Tibial artery (tissue), 4 donors: ENCODE data around the gene PODNL1.
"Not testable (repeated sequence)": the region's sequence is repeated elsewhere in the genome, so short reads cannot be mapped to it uniquely, and the experiment has no call there.

Experiments used
- DNase-seq, 2 donors: peaks; one replicate each; pipeline ENCODE4 v3.0.0-alpha.2; 2019
- H3K27ac ChIP-seq, 2 donors: fragments of 200-600 bp; sonication (generic) in 1 of 2; 1 replicate in 1 of 2; 2 replicates in 1 of 2; pipeline ENCODE4 v1.5.1; 2018 to 2019; ENCODE audit warnings: mild to moderate bottlenecking in 1 of 2
- H3K27me3 ChIP-seq, 2 donors: fragments of 200-600 bp; sonication (generic) in 1 of 2; one replicate each; pipeline versions ENCODE4 v1.5.1 to v1.6.0; 2016 to 2019
- H3K36me3 ChIP-seq, 3 donors: fragments of 200-600 bp; sonication (generic) in 2 of 3; one replicate each; pipeline ENCODE4 v1.5.1; 2016 to 2019; ENCODE audit warnings: mild to moderate bottlenecking in 2 of 3
- H3K4me1 ChIP-seq, 4 donors: fragments of 200-600 bp; sonication (generic) in 2 of 4; 1 replicate in 3 of 4; 2 replicates in 1 of 4; pipeline ENCODE4 v1.5.1; 2016 to 2019
- H3K4me3 ChIP-seq, 2 donors: fragments of 200-600 bp; sonication (generic) in 1 of 2; 1 replicate in 1 of 2; 2 replicates in 1 of 2; pipeline ENCODE4 v1.5.1; 2018 to 2019; ENCODE audit warnings: mild to moderate bottlenecking in 2 of 2
- H3K9me3 ChIP-seq, 3 donors: fragments of 200-600 bp; sonication (generic) in 1 of 3; one replicate each; pipeline ENCODE4 v1.5.1; 2016 to 2019
- intact Hi-C: fragments of 100-400 bp; cut with DNase I; formaldehyde crosslinking; loops from one replicate; pipeline ENCODE4 v1.15.0; 2023; ENCODE audit warnings: low total_unique reads
- TF ChIP-seq, protein P1 (sequence below), 2 experiments: fragments of 200-600 bp in 1 of 2; fragments of 450-650 bp in 1 of 2; IDR thresholded peaks; one replicate each; pipeline ENCODE4 v1.5.1; 2017 to 2019; ENCODE audit warnings: antibody characterized with exemption in 2 of 2, mild to moderate bottlenecking in 1 of 2, moderate library complexity in 1 of 2

The PODNL1 gene

GRCh38 chr19:13978351-13979243, 40.4 kb upstream of the PODNL1 start:
- Histone ChIP-seq H3K4me1 (peaks cover 0 to 30% (median 19%) of the 10 kb centered on the region in 4 donors), H3K27me3 (no peaks in the 10 kb centered on the region), H3K27ac (peak overlapping the region; percentile 73 to 76), H3K36me3 (peaks cover 0 to 47% (median 5%) of the 10 kb centered on the region in 3 donors), H3K9me3 (no peaks in the 10 kb centered on the region), H3K4me3 (peak overlapping the region; percentile 54 to 63)
- peak; percentile 89 to 93 for DNase-seq
- intact Hi-C loops, result no loop called here
- TF ChIP-seq, protein P1, sequence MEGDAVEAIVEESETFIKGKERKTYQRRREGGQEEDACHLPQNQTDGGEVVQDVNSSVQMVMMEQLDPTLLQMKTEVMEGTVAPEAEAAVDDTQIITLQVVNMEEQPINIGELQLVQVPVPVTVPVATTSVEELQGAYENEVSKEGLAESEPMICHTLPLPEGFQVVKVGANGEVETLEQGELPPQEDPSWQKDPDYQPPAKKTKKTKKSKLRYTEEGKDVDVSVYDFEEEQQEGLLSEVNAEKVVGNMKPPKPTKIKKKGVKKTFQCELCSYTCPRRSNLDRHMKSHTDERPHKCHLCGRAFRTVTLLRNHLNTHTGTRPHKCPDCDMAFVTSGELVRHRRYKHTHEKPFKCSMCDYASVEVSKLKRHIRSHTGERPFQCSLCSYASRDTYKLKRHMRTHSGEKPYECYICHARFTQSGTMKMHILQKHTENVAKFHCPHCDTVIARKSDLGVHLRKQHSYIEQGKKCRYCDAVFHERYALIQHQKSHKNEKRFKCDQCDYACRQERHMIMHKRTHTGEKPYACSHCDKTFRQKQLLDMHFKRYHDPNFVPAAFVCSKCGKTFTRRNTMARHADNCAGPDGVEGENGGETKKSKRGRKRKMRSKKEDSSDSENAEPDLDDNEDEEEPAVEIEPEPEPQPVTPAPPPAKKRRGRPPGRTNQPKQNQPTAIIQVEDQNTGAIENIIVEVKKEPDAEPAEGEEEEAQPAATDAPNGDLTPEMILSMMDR (IDR thresholded peaks at IDR 0.05), result no peak

- peak overlapping the region; percentile 73 to 76 for H3K27ac ChIP-seq
- intact Hi-C loops, result no loop called here
- no peaks in the 10 kb centered on the region for H3K9me3 ChIP-seq
- DNase-seq, result no peak
- TF ChIP-seq, protein P1 (IDR thresholded peaks at IDR 0.05), result no peak
- peaks cover 0 to 30% (median 19%) of the 10 kb centered on the region in 4 donors for H3K4me1 ChIP-seq
- H3K36me3 ChIP-seq, result peaks cover 0 to 47% (median 9%) of the 10 kb centered on the region in 3 donors
- H3K4me3 ChIP-seq, result peak overlapping the region; percentile 54 to 63
- no peaks in the 10 kb centered on the region for H3K27me3 ChIP-seq
Observed at GRCh38 chr19:13977803-13978202, 39.6 kb upstream of the PODNL1 start.

DNA sequence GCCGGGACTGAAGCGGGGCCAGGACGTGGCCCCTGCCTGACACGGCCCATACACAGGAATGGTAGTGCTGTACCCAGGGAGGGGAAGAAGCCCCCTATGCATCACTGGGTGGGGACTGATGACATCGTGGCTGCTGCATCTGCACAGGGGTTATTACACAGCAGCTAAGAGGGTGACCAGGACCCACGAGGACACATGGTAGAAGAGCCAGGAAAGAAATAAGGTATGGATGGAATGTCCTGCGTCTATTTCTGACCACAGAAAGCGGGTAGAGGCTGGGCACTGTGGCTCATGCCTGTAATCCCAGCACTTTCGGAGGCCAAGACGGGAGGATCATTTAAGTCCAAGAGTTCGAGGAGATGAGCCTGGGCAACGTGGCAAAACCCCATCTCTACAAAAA, 38.2 kb upstream of the PODNL1 start:
- TF ChIP-seq, protein P1 (IDR thresholded peaks at IDR 0.05), result no peak
- DNase-seq, result no peak
- intact Hi-C loops, result no loop called here
- no peaks in the 10 kb centered on the region for H3K27me3 ChIP-seq
- peak overlapping the region; percentile 5 to 73 for H3K27ac ChIP-seq
- no peaks in the 10 kb centered on the region for H3K9me3 ChIP-seq
- H3K4me3 ChIP-seq, result no peak overlapping the region
- peaks cover 0 to 30% (median 19%) of the 10 kb centered on the region in 4 donors for H3K4me1 ChIP-seq
- peaks cover under 1 to 49% (median 18%) of the 10 kb centered on the region in 3 donors for H3K36me3 ChIP-seq

- Histone ChIP-seq H3K4me1 (peaks cover 0 to 30% (median 19%) of the 10 kb centered on the region in 4 donors), H3K36me3 (peaks cover 6 to 52% (median 21%) of the 10 kb centered on the region in 3 donors), H3K9me3 (no peaks in the 10 kb centered on the region), H3K27ac (peak overlapping the region; percentile 5 to 73), H3K4me3 (no peak overlapping the region), H3K27me3 (no peaks in the 10 kb centered on the region)
- intact Hi-C loops, result no loop called here
- no peak for DNase-seq
- TF ChIP-seq, protein P1 (IDR thresholded peaks at IDR 0.05), result no peak
Observed at GRCh38 chr19:13975870-13976269, 37.7 kb upstream of the PODNL1 start.

DNA sequence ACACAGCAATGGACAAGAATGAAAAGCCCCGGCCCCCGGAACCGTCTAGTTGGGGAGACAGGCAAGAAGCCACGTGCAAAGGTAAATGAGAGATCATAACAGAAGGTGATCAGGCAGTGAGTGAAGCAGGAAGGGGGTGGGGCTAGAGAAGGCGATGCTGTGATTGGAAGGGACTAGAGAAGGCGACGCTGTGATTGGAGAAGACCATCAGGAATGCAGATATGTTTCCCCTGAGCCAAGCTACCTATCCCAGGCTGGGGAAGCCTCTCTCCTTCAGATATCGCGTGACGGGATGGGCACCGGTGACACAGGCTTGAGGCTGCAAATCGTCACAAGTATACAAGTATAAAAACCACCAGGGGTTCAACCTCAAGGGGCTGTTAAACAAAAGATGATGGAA, 35.9 kb upstream of the PODNL1 start:
- DNase-seq, result no peak
- TF ChIP-seq, protein P1 (IDR thresholded peaks at IDR 0.05), result no peak
- peaks cover 13 to 66% (median 31%) of the 10 kb centered on the region in 3 donors for H3K36me3 ChIP-seq
- intact Hi-C loops, result no loop called here
- H3K9me3 ChIP-seq, result no peaks in the 10 kb centered on the region
- no peak overlapping the region for H3K4me3 ChIP-seq
- H3K27me3 ChIP-seq, result no peaks in the 10 kb centered on the region
- H3K27ac ChIP-seq, result no peak overlapping the region
- H3K4me1 ChIP-seq, result peaks cover 0 to 23% (median 12%) of the 10 kb centered on the region in 4 donors

GRCh38 chr19:13973479-13973878, 35.3 kb upstream of the PODNL1 start:
- H3K27ac ChIP-seq, intact Hi-C loops, DNase-seq, H3K27me3 ChIP-seq, H3K4me3 ChIP-seq, H3K9me3 ChIP-seq: not testable (repeated sequence)
- Histone ChIP-seq H3K36me3 (peaks cover 19 to 72% (median 37%) of the 10 kb centered on the region in 3 donors), H3K4me1 (peaks cover 0 to 19% (median 9%) of the 10 kb centered on the region in 4 donors)
